ENCODE results near the gene TYW5. TPM values are rescaled to one million over a fixed set of nuclear protein-coding genes. Genes with fewer than 3 reads are reported as not detected.

The TYW5 gene
- total and polyA plus RNA-seq, 2 of the 13 experiments (the other 11 are each of a cell fraction or from before 2014, with no cell fraction given): 8.3 to 14.6 TPM

DNA sequence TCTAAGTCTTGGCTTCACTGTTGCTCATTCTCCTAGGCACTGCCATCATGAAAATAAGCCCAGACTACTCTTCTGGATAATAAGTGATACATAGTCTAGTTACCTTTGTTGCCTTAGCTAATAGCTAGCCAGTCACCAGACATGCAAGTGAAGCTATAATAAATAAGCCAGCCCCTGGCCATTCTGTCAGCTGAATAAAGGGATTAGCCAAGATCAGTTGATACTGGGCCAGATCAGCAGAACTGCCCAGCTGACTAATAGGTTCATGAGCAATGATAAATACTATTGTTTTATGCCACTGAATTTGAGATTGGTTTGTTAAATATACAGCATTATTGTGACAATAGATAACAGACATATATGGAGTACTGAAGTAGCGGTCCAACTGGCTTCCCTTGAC is 52.2 kb downstream of the TYW5 start:
- intact Hi-C loops (cut with micrococcal nuclease; ENCODE audit: unreplicated experiment) (no loop called here), in situ Hi-C loops (cut with HindIII; ENCODE audit: extremely low pct_ligation_motif_present, low pct_unique_long_range_greater_than_20kb) (no loop called here)
- Histone ChIP-seq H2AFZ (ENCODE audit: low read length) (no peak overlapping the region), H3K79me2 (ENCODE audit: insufficient read depth, low read length) (no peaks in the 10 kb centered on the region), H4K20me1 (ENCODE audit: insufficient read depth, low read length) (no peaks in the 10 kb centered on the region), H3K9me3 (ENCODE audit: low read length) (no peaks in the 10 kb centered on the region), H3K4me1 (ENCODE audit: insufficient read depth, low read length) (peaks cover 8% of the 10 kb centered on the region; the same call in 1 of the 2 replicates), H3K36me3 (replicated peaks in 1 of 2; ENCODE audit: control insufficient read depth in 1 of 2, insufficient read depth in 2 of 2, low read length in 2 of 2) (no peaks in the 10 kb centered on the region), H3K9ac (ENCODE audit: insufficient read depth, low read depth, low read length) (no peak overlapping the region), H3K4me2 (ENCODE audit: low read depth, low read length) (no peak overlapping the region), H3K27ac (ENCODE audit: extremely low read length, insufficient read depth, low read length) (no peak overlapping the region), H3K4me3 (replicated peaks in 1 of 3; ENCODE audit: insufficient read depth in 1 of 3, low read depth in 2 of 3, low read length in 3 of 3) (no peak overlapping the region), H3K27me3 (ENCODE audit: control insufficient read depth in 1 of 2, insufficient read depth in 2 of 2, low read length in 2 of 2) (no peaks in the 10 kb centered on the region)
- 88% methylated on average over 1 of the region's 1 CpG for WGBS (ENCODE audit: low lambda C conversion rate)
- ATAC-seq (no peak), FAIRE-seq (no peak), DNase-seq (ENCODE audit: low spot score) (no peak)
- TF ChIP-seq ZNF614 (CRISPR knock-in tag; IDR thresholded peaks at IDR 0.05; ENCODE audit: borderline replicate concordance) (no peak), ZNF550 (CRISPR knock-in tag; IDR thresholded peaks at IDR 0.05; ENCODE audit: borderline replicate concordance) (no peak), KLF6 (CRISPR knock-in tag; IDR thresholded peaks at IDR 0.05) (no peak), ZNF17 (CRISPR knock-in tag; IDR thresholded peaks at IDR 0.05) (no peak), ZNF160 (CRISPR knock-in tag; IDR thresholded peaks at IDR 0.05) (no peak), RFXAP (CRISPR knock-in tag; IDR thresholded peaks at IDR 0.05; ENCODE audit: borderline replicate concordance) (no peak), ZNF234 (CRISPR knock-in tag; conservative IDR thresholded peaks at IDR 0.05) (no peak), ZNF768 (CRISPR knock-in tag; IDR thresholded peaks at IDR 0.05) (no peak), MIER3 (CRISPR knock-in tag; IDR thresholded peaks at IDR 0.05; ENCODE audit: borderline replicate concordance) (no peak), ZNF792 (CRISPR knock-in tag; IDR thresholded peaks at IDR 0.05) (no peak), ZNF101 (CRISPR knock-in tag; IDR thresholded peaks at IDR 0.05; ENCODE audit: borderline replicate concordance, low read depth) (no peak), HMG20B (CRISPR knock-in tag; conservative IDR thresholded peaks at IDR 0.05) (no peak)
- TF ChIP-seq, protein P1, sequence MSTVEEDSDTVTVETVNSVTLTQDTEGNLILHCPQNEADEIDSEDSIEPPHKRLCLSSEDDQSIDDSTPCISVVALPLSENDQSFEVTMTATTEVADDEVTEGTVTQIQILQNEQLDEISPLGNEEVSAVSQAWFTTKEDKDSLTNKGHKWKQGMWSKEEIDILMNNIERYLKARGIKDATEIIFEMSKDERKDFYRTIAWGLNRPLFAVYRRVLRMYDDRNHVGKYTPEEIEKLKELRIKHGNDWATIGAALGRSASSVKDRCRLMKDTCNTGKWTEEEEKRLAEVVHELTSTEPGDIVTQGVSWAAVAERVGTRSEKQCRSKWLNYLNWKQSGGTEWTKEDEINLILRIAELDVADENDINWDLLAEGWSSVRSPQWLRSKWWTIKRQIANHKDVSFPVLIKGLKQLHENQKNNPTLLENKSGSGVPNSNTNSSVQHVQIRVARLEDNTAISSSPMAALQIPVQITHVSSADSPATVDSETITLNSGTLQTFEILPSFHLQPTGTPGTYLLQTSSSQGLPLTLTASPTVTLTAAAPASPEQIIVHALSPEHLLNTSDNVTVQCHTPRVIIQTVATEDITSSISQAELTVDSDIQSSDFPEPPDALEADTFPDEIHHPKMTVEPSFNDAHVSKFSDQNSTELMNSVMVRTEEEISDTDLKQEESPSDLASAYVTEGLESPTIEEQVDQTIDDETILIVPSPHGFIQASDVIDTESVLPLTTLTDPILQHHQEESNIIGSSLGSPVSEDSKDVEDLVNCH (CRISPR knock-in tag; IDR thresholded peaks at IDR 0.05): no peak
- no TSS peak for BruUV-seq (replicated peaks)
- ChIA-PET POLR2A (no interaction called here), CTCF (ENCODE audit: low intra/inter-chr PET ratio, low total read pairs) (no interaction called here)
